Measurements from ENCODE around the gene WIF1.

The WIF1 gene

GRCh38 chr12:65022960-65023359 lies 98.1 kb downstream of the WIF1 start:
- DNase-seq (ENCODE audit: low spot score): no peak

GRCh38 chr12:65022421-65022820 lies 98.7 kb downstream of the WIF1 start:
- DNase-seq (ENCODE audit: low spot score): no peak

- DNase-seq (ENCODE audit: low spot score): no peak
These were observed 101.3 kb downstream of the WIF1 start for GRCh38 chr12:65019696-65020234.

GRCh38 chr12:65016881-65017650 lies 104.0 kb downstream of the WIF1 start:
- no peak for DNase-seq (ENCODE audit: low spot score)

GRCh38 chr12:65015850-65016249 lies 105.3 kb downstream of the WIF1 start:
- no peak for DNase-seq (ENCODE audit: low spot score)

- DNase-seq (ENCODE audit: low spot score): no peak
These were observed 106.4 kb downstream of the WIF1 start for GRCh38 chr12:65014504-65015271.

- DNase-seq (ENCODE audit: low spot score): no peak
These were observed 110.7 kb downstream of the WIF1 start for GRCh38 chr12:65010437-65010836.

GRCh38 chr12:65005716-65006115 lies 115.4 kb downstream of the WIF1 start:
- no peak for DNase-seq (ENCODE audit: low spot score)

GRCh38 chr12:65004270-65004669 lies 116.8 kb downstream of the WIF1 start:
- DNase-seq (ENCODE audit: low spot score): no peak
